RKO (cell line): ENCODE results near the gene LRIG1.
A peak's percentile ranks its signal among the peaks of the same experiment; 100 is the strongest.

Source experiments
- DNase-seq: peaks from one replicate; pipeline ENCODE4 v3.0.0-alpha.2; 2016; ENCODE audit warnings: low spot score

The LRIG1 gene

DNA sequence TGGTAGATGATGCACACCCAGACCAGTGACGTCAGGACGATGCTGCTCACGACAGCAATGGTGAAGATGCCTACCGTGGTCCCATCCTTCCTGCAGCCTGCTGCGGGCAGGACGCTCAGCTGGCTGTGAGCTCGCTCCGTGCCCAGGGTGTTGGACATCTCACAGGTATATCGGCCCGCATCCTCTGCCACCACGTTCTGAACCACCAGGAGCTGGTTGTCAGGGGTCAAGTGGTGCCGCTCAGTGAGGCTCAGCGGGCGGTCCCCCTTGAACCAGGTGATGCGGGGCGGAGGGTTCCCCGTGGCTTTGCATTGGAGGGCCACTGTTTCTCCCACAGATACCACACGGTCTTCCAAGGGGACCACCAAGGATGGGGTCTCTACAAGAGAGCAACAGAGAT, 117.8 kb downstream of the LRIG1 start:
- no peak for DNase-seq

DNA sequence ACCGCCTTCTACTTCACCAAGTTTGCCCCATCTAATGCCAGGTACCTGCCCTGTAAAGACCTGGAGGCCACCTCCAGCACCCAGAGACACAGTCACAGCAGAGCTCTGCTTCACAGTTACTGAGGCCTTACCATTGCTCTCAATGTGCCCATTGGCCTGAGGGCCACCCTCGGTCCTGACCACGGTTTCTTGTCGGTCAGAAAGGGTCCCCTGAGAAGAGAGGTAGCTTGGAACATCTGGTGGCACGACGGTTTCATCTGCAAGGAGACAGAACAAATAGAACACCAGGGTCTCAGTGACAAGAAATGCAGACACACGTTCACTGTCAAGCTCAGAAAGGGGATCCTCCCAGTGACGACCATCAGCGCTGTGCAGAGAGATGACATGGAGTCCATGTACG, 118.7 kb downstream of the LRIG1 start:
- no peak for DNase-seq

GRCh38 chr3:66381626-66382025, 119.2 kb downstream of the LRIG1 start:
- DNase-seq, result no peak

DNA sequence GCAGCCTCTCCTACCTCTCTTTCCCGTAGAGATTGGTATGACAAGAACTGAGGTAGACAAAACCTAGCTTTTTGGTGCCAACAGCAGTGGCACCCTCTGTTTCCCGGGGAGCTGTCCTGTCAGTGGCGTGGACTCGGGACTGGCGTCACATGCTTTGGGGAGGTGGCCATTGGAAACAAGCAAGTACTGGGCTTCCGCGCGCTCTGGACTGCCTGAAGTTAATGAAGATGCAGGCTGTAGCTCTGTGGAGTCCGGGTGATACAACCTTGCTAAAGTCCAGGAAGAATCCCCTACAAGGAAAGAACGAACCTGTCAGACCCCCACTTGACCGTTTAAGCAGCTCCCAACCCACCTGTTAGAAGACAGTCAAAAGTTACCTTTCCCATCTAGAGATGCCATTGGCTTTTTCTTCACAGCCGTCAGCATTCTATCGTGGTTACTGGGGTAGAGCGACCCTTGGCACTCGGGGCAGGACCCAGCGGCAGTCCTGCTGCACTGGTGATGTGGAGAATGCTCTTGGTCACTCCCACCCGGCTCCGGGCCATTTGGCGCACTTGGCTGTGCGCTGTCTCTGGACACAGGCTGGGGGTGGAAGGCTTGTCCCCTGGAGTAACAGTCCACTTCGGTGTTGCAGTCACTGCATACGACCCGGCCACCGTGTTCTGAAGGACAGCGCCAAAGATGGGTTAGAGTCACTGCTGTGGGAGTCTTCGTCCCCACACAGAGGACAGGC, 120.5 kb downstream of the LRIG1 start:
- DNase-seq, result no peak

DNA sequence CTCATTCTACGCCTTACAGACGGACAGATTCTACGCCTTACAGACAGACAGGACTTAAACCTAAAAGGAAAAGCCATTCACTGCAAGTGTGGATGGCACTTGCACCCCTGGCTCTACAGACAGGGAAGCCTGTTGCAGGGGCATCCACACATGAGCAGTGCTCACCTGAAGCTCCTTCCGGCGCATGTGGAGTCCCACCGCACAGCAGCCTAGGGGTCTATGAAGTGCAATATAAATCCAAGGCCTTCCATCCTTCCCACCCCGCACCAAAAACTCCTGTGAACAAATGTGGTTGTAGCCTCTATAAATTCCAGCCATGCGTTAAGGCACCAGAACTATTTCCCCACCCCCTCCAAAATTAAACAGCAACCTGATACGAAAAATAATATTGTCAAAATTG, 121.3 kb downstream of the LRIG1 start:
- DNase-seq, result no peak

GRCh38 chr3:66378256-66378655, 122.6 kb downstream of the LRIG1 start:
- DNase-seq, result no peak

DNA sequence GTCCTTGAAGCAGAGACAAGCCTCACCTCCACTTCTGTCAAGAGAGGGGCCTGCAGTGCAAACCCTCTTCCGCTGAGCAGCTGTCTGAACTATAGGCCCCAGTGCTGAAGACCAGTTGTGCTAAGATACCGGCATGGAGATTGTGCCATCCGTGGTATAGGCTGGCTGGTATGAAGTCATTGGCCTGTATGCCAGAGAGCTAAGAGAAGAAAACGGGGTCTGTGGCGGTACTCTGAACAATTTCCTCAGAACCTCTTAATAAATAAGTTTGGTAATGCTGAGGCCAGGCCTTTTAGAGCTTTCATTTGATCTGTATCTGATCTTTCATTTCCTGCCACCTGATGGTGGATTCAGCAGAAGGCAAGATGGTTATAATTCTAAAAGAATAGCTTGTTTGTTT, 123.0 kb downstream of the LRIG1 start:
- DNase-seq, result no peak

DNA sequence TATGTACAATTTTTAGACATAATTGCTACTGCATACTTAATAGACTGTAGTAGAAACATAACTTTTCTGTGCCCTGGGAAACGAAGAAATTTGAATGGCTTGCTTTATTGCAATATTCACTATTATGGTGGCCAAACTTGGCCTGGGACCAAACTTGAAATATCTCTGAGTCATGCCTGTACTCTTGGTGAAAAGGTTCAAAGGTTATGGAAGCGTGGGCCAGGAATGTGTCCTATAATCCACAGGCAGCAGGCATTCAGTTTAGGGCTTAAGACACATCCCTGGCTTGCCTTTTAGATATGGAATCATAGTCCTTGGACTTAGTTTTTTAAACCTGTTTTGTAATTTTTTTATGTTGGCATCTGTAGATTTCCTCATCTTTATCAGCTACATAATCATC, 124.3 kb downstream of the LRIG1 start:
- DNase-seq, result peak; percentile 19

GRCh38 chr3:66372681-66373350, 128.0 kb downstream of the LRIG1 start:
- no peak for DNase-seq

- DNase-seq, result no peak
Observed at GRCh38 chr3:66371432-66371831, 129.4 kb downstream of the LRIG1 start.

GRCh38 chr3:66370179-66370578, 130.6 kb downstream of the LRIG1 start:
- DNase-seq, result no peak

DNA sequence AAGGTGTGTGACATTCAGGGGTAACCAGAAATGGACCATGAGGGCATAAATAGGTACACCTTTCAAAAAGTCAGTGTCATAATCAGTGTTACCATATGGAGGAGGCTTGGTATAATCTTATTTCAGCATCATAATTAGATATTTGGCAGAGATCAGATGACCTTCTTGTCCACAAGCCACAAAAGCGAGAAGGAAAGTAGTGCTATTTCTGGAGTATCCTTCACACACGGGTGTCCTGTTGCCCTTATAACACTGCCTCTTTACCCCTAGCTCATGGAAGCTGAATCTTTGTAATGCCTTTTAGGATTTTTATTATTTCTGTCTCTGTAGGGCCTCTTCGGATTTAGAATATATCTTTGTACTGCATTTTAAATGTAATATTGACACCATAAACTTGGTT, 132.8 kb downstream of the LRIG1 start:
- DNase-seq, result no peak

- DNase-seq, result no peak
Observed at GRCh38 chr3:66366747-66367146, 134.1 kb downstream of the LRIG1 start.

- no peak for DNase-seq
Observed at GRCh38 chr3:66365080-66365479, 135.7 kb downstream of the LRIG1 start.

GRCh38 chr3:66363148-66363547, 137.7 kb downstream of the LRIG1 start:
- DNase-seq, result no peak

DNA sequence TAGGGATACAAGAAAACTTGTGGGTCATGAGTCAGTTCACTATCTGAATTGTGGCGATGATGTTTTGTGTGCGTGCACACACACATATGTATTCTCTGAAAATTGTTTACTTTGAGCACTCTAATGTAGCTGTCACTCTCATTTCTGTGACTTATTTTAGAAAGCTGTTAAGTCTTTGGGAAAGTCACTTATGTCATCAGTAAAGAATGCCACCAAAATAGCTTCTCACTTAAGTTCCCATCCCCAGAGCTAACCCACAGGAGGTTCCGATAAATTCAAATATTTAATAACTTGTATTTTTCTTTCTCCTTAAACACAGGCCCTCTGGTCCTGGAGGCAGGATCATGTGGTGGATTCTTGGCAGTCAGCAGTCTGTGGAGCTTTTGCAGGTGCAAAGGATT, 138.3 kb downstream of the LRIG1 start:
- no peak for DNase-seq

DNA sequence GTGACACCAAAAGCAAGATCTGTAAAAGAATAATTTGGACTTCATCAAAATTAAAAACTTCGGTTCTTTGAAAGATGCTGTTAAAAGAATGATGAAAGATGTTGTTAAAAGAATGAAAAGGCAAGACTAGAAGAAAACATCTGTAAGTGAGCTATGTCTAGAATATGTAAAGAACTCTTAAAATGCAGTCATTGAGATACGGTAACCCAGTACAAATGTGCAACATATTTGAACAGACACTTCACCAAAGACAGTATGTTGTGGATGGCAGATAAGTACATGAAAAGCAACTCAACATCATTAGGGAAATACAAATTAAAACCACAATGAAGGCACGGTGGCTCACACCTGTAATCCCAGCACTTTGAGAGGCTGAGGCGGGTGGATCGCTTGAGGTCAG, 139.5 kb downstream of the LRIG1 start:
- no peak for DNase-seq

GRCh38 chr3:66355997-66356396, 144.8 kb downstream of the LRIG1 start:
- DNase-seq, result no peak

- DNase-seq, result no peak
Observed at GRCh38 chr3:66355394-66355793, 145.4 kb downstream of the LRIG1 start.

- no peak for DNase-seq
Observed at GRCh38 chr3:66354001-66354400, 146.8 kb downstream of the LRIG1 start.

DNA sequence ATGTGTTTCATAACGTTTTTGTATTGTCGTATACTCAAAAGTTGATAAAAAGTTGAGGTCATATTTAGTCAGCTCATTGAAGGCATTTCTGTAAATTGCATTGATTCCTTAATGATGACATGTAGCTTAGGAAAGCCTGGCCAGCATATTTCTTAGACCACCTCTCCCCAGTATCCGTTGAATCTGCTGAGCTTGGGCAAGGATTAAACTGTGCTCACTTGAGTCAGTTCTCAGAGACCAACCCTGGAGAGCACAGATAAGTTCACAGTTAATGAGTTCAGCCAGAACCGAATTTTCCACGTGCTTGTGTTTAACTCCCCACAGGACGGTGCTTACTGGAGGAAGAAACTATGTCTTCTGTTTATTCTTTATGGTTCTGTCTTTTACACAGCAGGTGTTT, 147.3 kb downstream of the LRIG1 start:
- DNase-seq, result no peak

DNA sequence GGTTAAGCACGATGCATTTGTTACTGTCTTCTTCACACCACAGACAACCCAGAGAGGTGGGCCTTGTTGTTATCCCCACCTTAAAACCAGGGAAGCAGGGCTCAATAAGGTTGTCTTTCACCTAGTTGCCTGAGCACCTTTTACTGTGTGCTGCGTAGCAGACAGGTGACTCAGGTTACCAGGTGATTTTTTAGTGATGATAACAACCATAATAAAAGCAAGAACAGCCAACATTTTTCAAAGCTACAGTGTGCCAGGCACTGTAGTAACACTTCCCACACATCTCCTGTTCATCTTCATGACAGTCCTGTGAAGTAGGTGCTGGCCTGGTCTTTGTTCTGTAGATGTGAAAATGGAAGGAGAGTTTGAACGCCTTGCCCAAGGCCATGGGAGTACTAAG, 147.8 kb downstream of the LRIG1 start:
- DNase-seq, result no peak

DNA sequence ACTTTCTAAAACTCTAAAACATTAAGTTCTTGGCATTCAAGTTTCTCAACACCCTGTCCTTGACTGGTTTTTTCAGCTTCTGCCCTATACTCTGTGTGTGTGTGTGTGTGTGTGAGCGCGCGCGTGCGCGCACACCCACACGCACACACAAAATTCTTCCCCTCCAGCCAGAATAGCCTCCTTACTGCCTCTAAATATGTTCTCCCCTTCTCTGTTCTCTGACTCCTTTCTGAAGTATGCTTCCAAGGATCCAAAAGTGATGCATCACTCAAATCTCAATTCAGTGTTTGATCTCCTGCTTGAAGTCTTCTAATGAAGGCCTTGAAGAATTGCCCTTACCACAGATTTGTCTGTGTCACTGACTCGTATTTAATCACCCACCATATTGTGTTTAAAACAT, 150.2 kb downstream of the LRIG1 start:
- no peak for DNase-seq

DNA sequence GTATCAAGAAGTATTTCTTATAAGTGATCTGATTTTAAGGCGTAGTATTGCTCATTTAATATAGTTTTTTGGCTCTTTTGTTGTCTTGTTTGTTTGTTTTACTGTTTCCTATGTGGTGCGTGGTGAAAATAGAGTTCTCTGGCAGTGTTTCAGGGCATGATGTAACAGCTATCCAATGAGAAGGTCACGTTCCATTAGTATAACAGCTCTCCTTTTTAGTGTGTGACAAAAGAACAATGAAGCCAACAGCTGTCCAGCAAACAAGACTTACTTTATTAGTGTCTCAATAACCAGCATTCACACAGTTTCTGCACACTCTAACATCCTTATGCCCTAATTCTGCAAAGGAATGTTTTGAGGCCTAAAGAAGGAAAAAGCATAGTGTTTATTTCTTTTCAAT, 152.1 kb downstream of the LRIG1 start:
- no peak for DNase-seq
